Neural cell (in vitro differentiated cells): Measurements from ENCODE around the gene ESPNL.

Source experiments
- TF ChIP-seq, protein P1 (sequence below): fragments of 450-650 bp; IDR thresholded peaks from 2 replicates; pipeline ENCODE4 v1.5.1; 2014; ENCODE audit warnings: antibody characterized with exemption, mild to moderate bottlenecking, moderate library complexity; ENCODE audit not compliant: poor library complexity, severe bottlenecking
- TF ChIP-seq, protein P2 (sequence below): IDR thresholded peaks from 2 replicates; pipeline ENCODE4 v1.6.1; 2012; ENCODE audit warnings: borderline replicate concordance

GRCh38 chr2:238167761-238168160, 67.6 kb downstream of the ESPNL start:
- TF ChIP-seq, protein P1, sequence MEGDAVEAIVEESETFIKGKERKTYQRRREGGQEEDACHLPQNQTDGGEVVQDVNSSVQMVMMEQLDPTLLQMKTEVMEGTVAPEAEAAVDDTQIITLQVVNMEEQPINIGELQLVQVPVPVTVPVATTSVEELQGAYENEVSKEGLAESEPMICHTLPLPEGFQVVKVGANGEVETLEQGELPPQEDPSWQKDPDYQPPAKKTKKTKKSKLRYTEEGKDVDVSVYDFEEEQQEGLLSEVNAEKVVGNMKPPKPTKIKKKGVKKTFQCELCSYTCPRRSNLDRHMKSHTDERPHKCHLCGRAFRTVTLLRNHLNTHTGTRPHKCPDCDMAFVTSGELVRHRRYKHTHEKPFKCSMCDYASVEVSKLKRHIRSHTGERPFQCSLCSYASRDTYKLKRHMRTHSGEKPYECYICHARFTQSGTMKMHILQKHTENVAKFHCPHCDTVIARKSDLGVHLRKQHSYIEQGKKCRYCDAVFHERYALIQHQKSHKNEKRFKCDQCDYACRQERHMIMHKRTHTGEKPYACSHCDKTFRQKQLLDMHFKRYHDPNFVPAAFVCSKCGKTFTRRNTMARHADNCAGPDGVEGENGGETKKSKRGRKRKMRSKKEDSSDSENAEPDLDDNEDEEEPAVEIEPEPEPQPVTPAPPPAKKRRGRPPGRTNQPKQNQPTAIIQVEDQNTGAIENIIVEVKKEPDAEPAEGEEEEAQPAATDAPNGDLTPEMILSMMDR, result no peak
- TF ChIP-seq, protein P2, sequence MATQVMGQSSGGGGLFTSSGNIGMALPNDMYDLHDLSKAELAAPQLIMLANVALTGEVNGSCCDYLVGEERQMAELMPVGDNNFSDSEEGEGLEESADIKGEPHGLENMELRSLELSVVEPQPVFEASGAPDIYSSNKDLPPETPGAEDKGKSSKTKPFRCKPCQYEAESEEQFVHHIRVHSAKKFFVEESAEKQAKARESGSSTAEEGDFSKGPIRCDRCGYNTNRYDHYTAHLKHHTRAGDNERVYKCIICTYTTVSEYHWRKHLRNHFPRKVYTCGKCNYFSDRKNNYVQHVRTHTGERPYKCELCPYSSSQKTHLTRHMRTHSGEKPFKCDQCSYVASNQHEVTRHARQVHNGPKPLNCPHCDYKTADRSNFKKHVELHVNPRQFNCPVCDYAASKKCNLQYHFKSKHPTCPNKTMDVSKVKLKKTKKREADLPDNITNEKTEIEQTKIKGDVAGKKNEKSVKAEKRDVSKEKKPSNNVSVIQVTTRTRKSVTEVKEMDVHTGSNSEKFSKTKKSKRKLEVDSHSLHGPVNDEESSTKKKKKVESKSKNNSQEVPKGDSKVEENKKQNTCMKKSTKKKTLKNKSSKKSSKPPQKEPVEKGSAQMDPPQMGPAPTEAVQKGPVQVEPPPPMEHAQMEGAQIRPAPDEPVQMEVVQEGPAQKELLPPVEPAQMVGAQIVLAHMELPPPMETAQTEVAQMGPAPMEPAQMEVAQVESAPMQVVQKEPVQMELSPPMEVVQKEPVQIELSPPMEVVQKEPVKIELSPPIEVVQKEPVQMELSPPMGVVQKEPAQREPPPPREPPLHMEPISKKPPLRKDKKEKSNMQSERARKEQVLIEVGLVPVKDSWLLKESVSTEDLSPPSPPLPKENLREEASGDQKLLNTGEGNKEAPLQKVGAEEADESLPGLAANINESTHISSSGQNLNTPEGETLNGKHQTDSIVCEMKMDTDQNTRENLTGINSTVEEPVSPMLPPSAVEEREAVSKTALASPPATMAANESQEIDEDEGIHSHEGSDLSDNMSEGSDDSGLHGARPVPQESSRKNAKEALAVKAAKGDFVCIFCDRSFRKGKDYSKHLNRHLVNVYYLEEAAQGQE, result no peak
